ENCODE data around the gene PRTFDC1.
"Not testable (repeated sequence)": the region's sequence is repeated elsewhere in the genome, so short reads cannot be mapped to it uniquely, and the experiment has no call there.

PRTFDC1 gene

DNA sequence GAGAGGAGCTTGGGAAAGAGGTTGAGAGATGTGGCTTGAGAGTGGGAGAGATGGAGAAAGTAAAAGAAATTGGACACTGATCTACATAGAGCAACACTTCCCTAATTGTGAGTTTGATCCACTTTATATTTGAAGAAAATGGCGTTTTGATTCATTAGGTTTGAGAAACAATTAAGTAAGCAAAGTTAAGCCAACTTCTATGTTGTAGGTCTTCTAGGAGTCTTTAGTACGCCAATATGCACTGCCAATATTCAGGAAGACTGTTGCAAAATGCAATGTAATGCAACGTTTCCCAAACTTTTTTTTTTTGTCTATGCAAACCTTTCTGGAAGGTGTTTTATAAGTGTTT lies 7.0 kb upstream of the PRTFDC1 start:
- no peaks in the 10 kb centered on the region for H3K9me2 ChIP-seq (replicated peaks; ENCODE audit: control insufficient read depth, low read length)
- no peak overlapping the region for H3K27ac ChIP-seq (ENCODE audit: low read depth, low read length)

DNA sequence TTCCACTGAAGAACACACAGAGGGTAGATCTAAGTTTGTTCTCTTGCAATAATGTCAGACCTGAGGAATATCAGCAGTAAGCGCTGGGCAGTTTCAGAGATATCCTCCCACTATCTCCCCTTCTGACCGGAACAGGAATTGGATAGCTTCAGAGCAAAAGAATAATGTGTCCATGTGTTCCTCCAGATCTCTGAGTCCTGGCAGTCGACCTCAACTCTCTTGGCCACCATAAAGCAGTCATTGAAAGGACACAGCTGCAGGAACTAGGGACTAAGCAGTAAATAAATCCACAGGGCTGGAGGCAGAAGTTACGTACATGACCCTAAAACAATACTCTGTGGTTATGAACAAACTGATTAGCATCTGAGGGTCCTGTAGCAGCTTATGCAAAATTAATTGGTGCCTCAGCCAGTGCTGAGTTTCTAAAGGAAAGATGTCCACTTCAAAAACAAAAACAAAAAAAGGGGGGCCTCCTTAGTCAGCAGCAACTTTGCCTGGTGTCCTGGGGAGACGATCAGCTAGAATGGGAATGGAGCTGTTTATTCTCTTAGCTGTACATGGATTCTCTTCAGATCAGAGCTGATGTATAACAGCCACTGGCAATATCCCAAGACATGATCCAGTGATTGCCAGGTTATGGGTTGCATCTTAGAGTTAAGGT lies 6.4 kb upstream of the PRTFDC1 start:
- H3K79me2 ChIP-seq (ENCODE audit: control insufficient read depth, low read length): no peaks in the 10 kb centered on the region
- H3K9me2 ChIP-seq (replicated peaks; ENCODE audit: control insufficient read depth, low read length): no peaks in the 10 kb centered on the region
- no peak overlapping the region for H3K4me2 ChIP-seq (ENCODE audit: low read length)
- no peaks in the 10 kb centered on the region for H3F3A ChIP-seq (ENCODE audit: control insufficient read depth, insufficient read depth)
- no peaks in the 10 kb centered on the region for H4K20me1 ChIP-seq (ENCODE audit: control insufficient read depth, insufficient read depth, low read depth, low read length)
- H3K4me1 ChIP-seq (ENCODE audit: control insufficient read depth, low read length): no peaks in the 10 kb centered on the region
- no peak for TF ChIP-seq EZH2phosphoT487 (IDR thresholded peaks at IDR 0.05; ENCODE audit: borderline replicate concordance, low read length)
- no peak overlapping the region for H3K27ac ChIP-seq (ENCODE audit: low read depth, low read length)
- no peaks in the 10 kb centered on the region for H3K9me3 ChIP-seq (ENCODE audit: control insufficient read depth, insufficient read depth, low read length)
- H3K27me3 ChIP-seq (ENCODE audit: control insufficient read depth, low read length): 0 out of 2 replicates have a peak, but pooled peaks cover 3% of the 10 kb centered on the region
- H3K36me3 ChIP-seq (ENCODE audit: control insufficient read depth, low read length): no peaks in the 10 kb centered on the region
- H3K4me3 ChIP-seq (ENCODE audit: low read length): no peak overlapping the region

More for the DNA sequence above, 7.0 kb upstream of the PRTFDC1 start:
- no peak for TF ChIP-seq EZH2phosphoT487 (IDR thresholded peaks at IDR 0.05; ENCODE audit: borderline replicate concordance, low read length)
- TF ChIP-seq, protein P1, sequence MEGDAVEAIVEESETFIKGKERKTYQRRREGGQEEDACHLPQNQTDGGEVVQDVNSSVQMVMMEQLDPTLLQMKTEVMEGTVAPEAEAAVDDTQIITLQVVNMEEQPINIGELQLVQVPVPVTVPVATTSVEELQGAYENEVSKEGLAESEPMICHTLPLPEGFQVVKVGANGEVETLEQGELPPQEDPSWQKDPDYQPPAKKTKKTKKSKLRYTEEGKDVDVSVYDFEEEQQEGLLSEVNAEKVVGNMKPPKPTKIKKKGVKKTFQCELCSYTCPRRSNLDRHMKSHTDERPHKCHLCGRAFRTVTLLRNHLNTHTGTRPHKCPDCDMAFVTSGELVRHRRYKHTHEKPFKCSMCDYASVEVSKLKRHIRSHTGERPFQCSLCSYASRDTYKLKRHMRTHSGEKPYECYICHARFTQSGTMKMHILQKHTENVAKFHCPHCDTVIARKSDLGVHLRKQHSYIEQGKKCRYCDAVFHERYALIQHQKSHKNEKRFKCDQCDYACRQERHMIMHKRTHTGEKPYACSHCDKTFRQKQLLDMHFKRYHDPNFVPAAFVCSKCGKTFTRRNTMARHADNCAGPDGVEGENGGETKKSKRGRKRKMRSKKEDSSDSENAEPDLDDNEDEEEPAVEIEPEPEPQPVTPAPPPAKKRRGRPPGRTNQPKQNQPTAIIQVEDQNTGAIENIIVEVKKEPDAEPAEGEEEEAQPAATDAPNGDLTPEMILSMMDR (IDR thresholded peaks at IDR 0.05; ENCODE audit: low read depth, low read length, poor library complexity, severe bottlenecking): no peak
- Histone ChIP-seq H3K9me3 (ENCODE audit: control insufficient read depth, insufficient read depth, low read length) (no peaks in the 10 kb centered on the region), H3K4me1 (ENCODE audit: control insufficient read depth, low read length) (no peaks in the 10 kb centered on the region), H3F3A (ENCODE audit: control insufficient read depth, insufficient read depth) (no peaks in the 10 kb centered on the region), H3K27me3 (ENCODE audit: control insufficient read depth, low read length) (0 out of 2 replicates have a peak, but pooled peaks cover 5% of the 10 kb centered on the region), H3K36me3 (ENCODE audit: control insufficient read depth, low read length) (no peaks in the 10 kb centered on the region), H3K79me2 (ENCODE audit: control insufficient read depth, low read length) (no peaks in the 10 kb centered on the region), H4K20me1 (ENCODE audit: control insufficient read depth, insufficient read depth, low read depth, low read length) (no peaks in the 10 kb centered on the region), H3K4me3 (ENCODE audit: low read length) (no peak overlapping the region), H3K4me2 (ENCODE audit: low read length) (no peak overlapping the region)

DNA sequence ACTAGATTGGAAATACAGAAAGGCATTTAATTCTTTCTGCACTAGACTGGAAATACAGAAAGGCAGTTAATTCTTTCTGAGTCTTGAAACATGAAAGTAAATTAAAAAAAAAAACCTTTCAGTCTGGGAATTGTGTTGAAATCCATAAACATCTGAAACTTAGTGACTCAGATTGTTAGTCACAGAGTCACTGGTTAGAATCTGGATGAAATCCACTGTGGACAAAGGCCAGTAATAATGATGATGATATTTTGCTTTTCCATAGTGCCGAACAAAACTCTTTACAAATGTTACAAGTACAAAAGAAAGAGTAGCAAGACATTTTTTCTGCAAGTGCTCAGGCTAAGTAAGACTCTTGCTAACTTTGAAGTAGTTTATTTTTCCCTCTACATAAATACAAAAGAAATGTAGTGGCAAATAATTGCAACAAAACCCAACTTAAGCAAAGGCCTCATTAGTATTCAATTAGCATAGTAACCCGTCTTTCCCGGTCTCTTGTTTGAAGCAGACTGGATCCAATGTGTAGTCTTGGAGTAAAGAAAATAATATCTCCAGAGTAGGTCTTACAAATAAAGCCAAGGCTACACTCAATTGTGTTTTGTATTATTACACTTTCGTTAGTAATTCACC lies 5.8 kb upstream of the PRTFDC1 start:
- H3K9me2 ChIP-seq (replicated peaks; ENCODE audit: control insufficient read depth, low read length): no peaks in the 10 kb centered on the region
- H3K4me3 ChIP-seq (ENCODE audit: low read length): no peak overlapping the region
- TF ChIP-seq EZH2phosphoT487 (IDR thresholded peaks at IDR 0.05; ENCODE audit: borderline replicate concordance, low read length): no peak
- TF ChIP-seq, protein P1 (IDR thresholded peaks at IDR 0.05; ENCODE audit: low read depth, low read length, poor library complexity, severe bottlenecking): no peak
- no peaks in the 10 kb centered on the region for H3F3A ChIP-seq (ENCODE audit: control insufficient read depth, insufficient read depth)
- no peak overlapping the region for H3K4me2 ChIP-seq (ENCODE audit: low read length)
- no peak overlapping the region for H3K27ac ChIP-seq (ENCODE audit: low read depth, low read length)
- H3K27me3 ChIP-seq (ENCODE audit: control insufficient read depth, low read length): 0 out of 2 replicates have a peak, but pooled peaks cover 3% of the 10 kb centered on the region
- H3K36me3 ChIP-seq (ENCODE audit: control insufficient read depth, low read length): no peaks in the 10 kb centered on the region
- no peaks in the 10 kb centered on the region for H3K4me1 ChIP-seq (ENCODE audit: control insufficient read depth, low read length)
- no peaks in the 10 kb centered on the region for H4K20me1 ChIP-seq (ENCODE audit: control insufficient read depth, insufficient read depth, low read depth, low read length)
- H3K9me3 ChIP-seq (ENCODE audit: control insufficient read depth, insufficient read depth, low read length): no peaks in the 10 kb centered on the region
- no peaks in the 10 kb centered on the region for H3K79me2 ChIP-seq (ENCODE audit: control insufficient read depth, low read length)

DNA sequence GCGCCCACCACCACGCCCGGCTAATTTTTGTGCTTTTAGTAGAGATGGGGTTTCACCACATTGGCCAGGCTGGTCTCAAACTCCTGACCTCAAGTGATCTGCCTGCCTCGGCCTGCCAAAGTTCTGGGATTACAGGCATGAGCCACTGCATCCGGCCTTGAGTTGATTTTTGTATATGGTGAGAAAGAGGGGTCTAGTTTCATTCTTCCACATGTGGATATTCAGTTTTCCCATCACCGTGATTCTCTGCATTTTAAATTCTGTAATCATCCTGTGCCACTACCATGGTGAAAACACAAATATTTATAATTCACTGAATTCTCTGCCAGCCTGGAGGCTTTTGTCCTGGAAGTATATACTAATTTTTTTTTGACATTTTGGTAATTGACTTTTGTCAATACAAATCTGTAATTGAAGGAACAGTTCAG lies 5.2 kb upstream of the PRTFDC1 start:
- H3K36me3 ChIP-seq (ENCODE audit: control insufficient read depth, low read length); H3K27ac ChIP-seq (ENCODE audit: low read depth, low read length); H3K4me3 ChIP-seq (ENCODE audit: low read length): not testable (repeated sequence)

More for the DNA sequence above, 5.2 kb upstream of the PRTFDC1 start:
- H3F3A ChIP-seq (ENCODE audit: control insufficient read depth, insufficient read depth); H3K9me2 ChIP-seq (replicated peaks; ENCODE audit: control insufficient read depth, low read length); H4K20me1 ChIP-seq (ENCODE audit: control insufficient read depth, insufficient read depth, low read depth, low read length); H3K4me1 ChIP-seq (ENCODE audit: control insufficient read depth, low read length); H3K4me2 ChIP-seq (ENCODE audit: low read length); H3K79me2 ChIP-seq (ENCODE audit: control insufficient read depth, low read length); H3K27me3 ChIP-seq (ENCODE audit: control insufficient read depth, low read length); H3K9me3 ChIP-seq (ENCODE audit: control insufficient read depth, insufficient read depth, low read length): not testable (repeated sequence)

Measured in DOHH2 (cell line).